A549 (cell line): ENCODE measurements around the gene RPTOR. TPM values are rescaled to one million over a fixed set of nuclear protein-coding genes. Genes with fewer than 3 reads are reported as not detected.

ENCODE experiments used
- ATAC-seq, 2 experiments: fragments of 200-7000 bp in 1 of 2; fragments of >200 bp in 1 of 2; cut with Nextera tagmentation in 1 of 2; cut with Tn5 transposase in 1 of 2; 3 replicates each; pipeline versions ENCODE4 v1.8.0 to v1.9.1; 2018 to 2020; ENCODE audit warnings: mild to moderate bottlenecking in 1 of 2, moderate library complexity in 1 of 2
- CTCF ChIA-PET: fragments of 300-600 bp; sonication (Branson Sonifier 250); formaldehyde crosslinking; extraction: SDS; loops from one replicate; lab custom pipeline; 2021; ENCODE audit warnings: antibody characterized with exemption, inconsistent platforms; lab: Yijun Ruan, JAX
- POLR2A ChIA-PET: fragments of 350-600 bp; formaldehyde crosslinking; extraction: SDS; loops from one replicate; lab custom pipeline; 2021; ENCODE audit warnings: antibody characterized with exemption, inconsistent platforms; lab: Yijun Ruan, JAX
- DNase-seq, 2 experiments: peaks; one replicate each; pipeline versions ENCODE4 v3.0.0 to v3.0.0-alpha.2; 2011 to 2016; ENCODE audit warnings: low read depth in 1 of 2, low spot score in 1 of 2
- FAIRE-seq: peaks from 2 replicates; lab custom pipeline; 2011; peaks lifted over from hg19 to GRCh38; lab: Jason Lieb, UNC
- H3K27ac ChIP-seq, 2 experiments: fragments of >200 bp; sonication (Bioruptor Twin); formaldehyde crosslinking; 3 replicates each; pipeline ENCODE4 v1.5.1; 2016 to 2017
- H3K4me1 ChIP-seq: fragments of >200 bp; sonication (Bioruptor Twin); formaldehyde crosslinking; 3 replicates; pipeline ENCODE4 v1.6.1; 2016
- H3K4me2 ChIP-seq: fragments of >200 bp; sonication (Bioruptor Twin); formaldehyde crosslinking; 3 replicates; pipeline ENCODE4 v1.6.1; 2016
- H3K4me3 ChIP-seq: fragments of >200 bp; sonication (Bioruptor Twin); formaldehyde crosslinking; 3 replicates; pipeline ENCODE4 v1.5.1; 2016
- H3K9me3 ChIP-seq: fragments of >200 bp; sonication (Bioruptor Twin); formaldehyde crosslinking; 3 replicates; pipeline ENCODE4 v1.6.1; 2016
- BHLHE40 ChIP-seq: IDR thresholded peaks from 2 replicates; pipeline ENCODE4 v1.6.1; 2012; ENCODE audit warnings: low read depth, low read length, inconsistent platforms
- CEBPB ChIP-seq, 2 experiments: fragments of >200 bp in 1 of 2; sonication (Bioruptor Twin) in 1 of 2; formaldehyde crosslinking in 1 of 2; IDR thresholded peaks; 2 replicates each; pipeline ENCODE4 v1.6.1; 2012 to 2016
- CHD4 ChIP-seq: fragments of 200-600 bp; sonication (generic); IDR thresholded peaks from 2 replicates; pipeline ENCODE4 v1.6.1; 2016; ENCODE audit warnings: antibody characterized with exemption, mild to moderate bottlenecking, borderline replicate concordance
- EHF ChIP-seq: fragments of 250-450 bp; sonication (Bioruptor Pico); IDR thresholded peaks from 2 replicates; pipeline ENCODE4 v1.5.0; 2020; ENCODE audit warnings: mild to moderate bottlenecking
- ELK1 ChIP-seq: fragments of 150-350 bp; IDR thresholded peaks from 2 replicates; pipeline ENCODE4 v1.6.1; 2014; ENCODE audit warnings: low read depth, mild to moderate bottlenecking, low read length
- ESRRA ChIP-seq: fragments of 150-350 bp; IDR thresholded peaks from 2 replicates; pipeline ENCODE4 v1.6.1; 2014; ENCODE audit warnings: mild to moderate bottlenecking, low read length, borderline replicate concordance
- FOSB ChIP-seq: fragments of 250-450 bp; sonication (Bioruptor Pico); IDR thresholded peaks from 2 replicates; pipeline ENCODE4 v1.5.0; 2020; ENCODE audit warnings: mild to moderate bottlenecking, moderate library complexity
- FOXS1 ChIP-seq: fragments of 250-450 bp; sonication (Bioruptor Pico); IDR thresholded peaks from 2 replicates; pipeline ENCODE4 v1.5.0; 2020; ENCODE audit warnings: mild to moderate bottlenecking, moderate library complexity
- GATA3 ChIP-seq: IDR thresholded peaks from 2 replicates; pipeline ENCODE4 v1.6.1; 2012; ENCODE audit warnings: borderline replicate concordance
- HOXA7 ChIP-seq: fragments of 250-450 bp; sonication (Bioruptor Pico); IDR thresholded peaks from 2 replicates; pipeline ENCODE4 v1.5.0; 2020; ENCODE audit warnings: mild to moderate bottlenecking, moderate library complexity
- JUN ChIP-seq, 2 experiments: fragments of >200 bp; sonication (Bioruptor Twin); formaldehyde crosslinking; IDR thresholded peaks; 2 replicates in 1 of 2; 3 replicates in 1 of 2; pipeline ENCODE4 v1.6.1; 2016 to 2017
- JUNB ChIP-seq: fragments of >200 bp; sonication (Bioruptor Twin); formaldehyde crosslinking; IDR thresholded peaks from 2 replicates; pipeline ENCODE4 v1.6.1; 2016
- KDM5A ChIP-seq: fragments of 200-600 bp; sonication (generic); IDR thresholded peaks from 2 replicates; pipeline ENCODE4 v1.6.1; 2016; ENCODE audit warnings: antibody characterized with exemption, mild to moderate bottlenecking
- MAZ ChIP-seq: fragments of 150-350 bp; IDR thresholded peaks from 2 replicates; pipeline ENCODE4 v1.6.1; 2014; ENCODE audit warnings: antibody characterized with exemption, low read depth, low read length, borderline replicate concordance
- MYC ChIP-seq: IDR thresholded peaks from 2 replicates; pipeline ENCODE4 v1.6.1; 2012; ENCODE audit warnings: mild to moderate bottlenecking, inconsistent platforms, low read length, improper control_type of control experiment, borderline replicate concordance
- NFE2L2 ChIP-seq: fragments of 150-350 bp; conservative IDR thresholded peaks from 2 replicates; pipeline ENCODE4 v1.6.1; 2014; ENCODE audit warnings: low read length
- POLR2A ChIP-seq: IDR thresholded peaks from 2 replicates; pipeline ENCODE4 v1.6.1; 2012; ENCODE audit warnings: mild to moderate bottlenecking, low read length
- RARB ChIP-seq: fragments of 250-450 bp; sonication (Bioruptor Pico); IDR thresholded peaks from 2 replicates; pipeline ENCODE4 v1.8.0; 2021; ENCODE audit warnings: mild to moderate bottlenecking, moderate library complexity
- RCOR1 ChIP-seq: fragments of 150-350 bp; IDR thresholded peaks from 2 replicates; pipeline ENCODE4 v1.6.1; 2014; ENCODE audit warnings: antibody characterized with exemption, low read length, low read depth
- RNF2 ChIP-seq: fragments of 200-600 bp; sonication (generic); IDR thresholded peaks from 2 replicates; pipeline ENCODE4 v1.6.1; 2016; ENCODE audit warnings: low read depth, mild to moderate bottlenecking, antibody characterized with exemption, moderate library complexity, borderline replicate concordance
- SREBF2 ChIP-seq: fragments of 450-650 bp; IDR thresholded peaks from 2 replicates; pipeline ENCODE4 v1.6.1; 2014; ENCODE audit warnings: mild to moderate bottlenecking, moderate library complexity
- TFCP2L1 ChIP-seq: fragments of 250-450 bp; sonication (Bioruptor Pico); IDR thresholded peaks from 2 replicates; pipeline ENCODE4 v1.5.0; 2021; ENCODE audit warnings: mild to moderate bottlenecking
- WGBS: methylation state at CpG from one replicate; pipeline ENCODE4 v1.1.6; 2017; ENCODE audit errors: missing lambda C conversion rate; 5-methylcytosine and 5-hydroxymethylcytosine counted together
- polyA plus RNA-seq, 4 experiments: library from polyadenylated mRNA; depleted of rRNA in 3 of 4; stranded (reverse); fragments of >200 nt; fragmentation: RNase III in 1 of 4; extraction: RNeasy Plus Mini Kit Qiagen cat#74134 plus additional on column Dnase treatment in 1 of 4; gene quantifications; 2 replicates in 3 of 4; 3 replicates in 1 of 4; pipeline ENCODE4 v1.2.3, GENCODE V29; 2011 to 2017
- TF ChIP-seq, protein P1 (sequence below): IDR thresholded peaks from 2 replicates; pipeline ENCODE4 v1.6.1; 2012

Gene RPTOR
- polyA plus RNA-seq, 2 of the 4 experiments (the other 2 are of a cell fraction), result 10.8 to 27.1 TPM

DNA sequence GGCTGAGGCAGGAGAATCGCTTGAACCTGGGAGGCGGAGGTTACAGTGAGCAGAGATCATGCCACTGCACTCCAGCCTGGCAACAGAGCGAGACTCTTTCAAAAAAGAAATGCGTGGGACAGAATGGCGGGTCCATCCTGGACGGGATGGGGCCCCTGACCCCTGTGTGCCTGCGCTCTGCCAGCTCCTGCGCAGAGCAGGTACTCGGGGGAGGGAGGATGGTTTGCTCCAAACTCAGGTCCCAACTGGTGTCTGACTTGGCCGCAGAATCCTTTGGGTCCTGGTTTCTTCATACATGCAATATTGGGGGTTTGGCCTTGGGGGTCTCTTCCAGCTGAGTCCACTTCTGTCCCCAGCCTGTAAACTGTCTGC, 457.4 kb downstream of the RPTOR start:
- TF ChIP-seq FOSB (CRISPR knock-in tag) (peak; percentile 34; the same call in 1 of the 2 replicates), HOXA7 (no peak)
- peaks cover 20% of the 10 kb centered on the region for H3K4me1 ChIP-seq
- FAIRE-seq (no peak), ATAC-seq (no peak), DNase-seq (no peak)
- CTCF ChIA-PET, result interaction anchor here (1.9 to 9.1 kb wide), 3 partner anchors 21 to 228 kb away, joined by 6 to 56 read pairs (median 7); no protein-coding TSS in a partner anchor
- H3K9me3 ChIP-seq, result no peaks in the 10 kb centered on the region
- 86% methylated on average over 10 of the region's 10 CpGs for WGBS
- no peak overlapping the region; the same call in 2 of the 3 replicates for H3K4me2 ChIP-seq
- no peak overlapping the region for H3K27ac ChIP-seq
- H3K4me3 ChIP-seq, result no peak overlapping the region
- POLR2A ChIA-PET, result interaction anchor here (1.1 kb wide), 1 partner anchor 11 kb away, joined by 3 read pairs; the partner anchor contains the start of gene CHMP6

GRCh38 chr17:81002409-81003361, 458.0 kb downstream of the RPTOR start:
- DNase-seq, result no peak
- peak overlapping the region in 1 of 2 experiments; percentile 18; a peak in 1 of 6 replicates for H3K27ac ChIP-seq
- peak overlapping the region; percentile 6; the same call in 1 of the 3 replicates for H3K4me2 ChIP-seq
- WGBS, result 42% methylated on average over 21 of the region's 21 CpGs
- ATAC-seq, result peak; percentile 15 to 26; a peak in 4 of 6 replicates
- TF ChIP-seq SREBF2 (no peak), CEBPB (IDR thresholded peaks at IDR 0.05) (no peak), TFCP2L1 (no peak)
- TF ChIP-seq, protein P1, sequence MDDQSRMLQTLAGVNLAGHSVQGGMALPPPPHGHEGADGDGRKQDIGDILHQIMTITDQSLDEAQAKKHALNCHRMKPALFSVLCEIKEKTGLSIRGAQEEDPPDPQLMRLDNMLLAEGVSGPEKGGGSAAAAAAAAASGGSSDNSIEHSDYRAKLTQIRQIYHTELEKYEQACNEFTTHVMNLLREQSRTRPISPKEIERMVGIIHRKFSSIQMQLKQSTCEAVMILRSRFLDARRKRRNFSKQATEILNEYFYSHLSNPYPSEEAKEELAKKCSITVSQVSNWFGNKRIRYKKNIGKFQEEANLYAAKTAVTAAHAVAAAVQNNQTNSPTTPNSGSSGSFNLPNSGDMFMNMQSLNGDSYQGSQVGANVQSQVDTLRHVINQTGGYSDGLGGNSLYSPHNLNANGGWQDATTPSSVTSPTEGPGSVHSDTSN, result 0 out of 2 replicates have a peak, but pooled peaks have one; percentile 68
- no peak overlapping the region for H3K4me3 ChIP-seq
- H3K9me3 ChIP-seq, result no peaks in the 10 kb centered on the region
- H3K4me1 ChIP-seq, result peaks cover 20% of the 10 kb centered on the region
- ChIA-PET CTCF (interaction anchor here (1.9 to 9.1 kb wide), 2 partner anchors 20 to 99 kb away, joined by 7 to 56 read pairs; no protein-coding TSS in a partner anchor), POLR2A (interaction anchor here (1.1 kb wide), 1 partner anchor 12 kb away, joined by 3 read pairs; the partner anchor contains the start of gene CHMP6)
- no peak for FAIRE-seq

DNA sequence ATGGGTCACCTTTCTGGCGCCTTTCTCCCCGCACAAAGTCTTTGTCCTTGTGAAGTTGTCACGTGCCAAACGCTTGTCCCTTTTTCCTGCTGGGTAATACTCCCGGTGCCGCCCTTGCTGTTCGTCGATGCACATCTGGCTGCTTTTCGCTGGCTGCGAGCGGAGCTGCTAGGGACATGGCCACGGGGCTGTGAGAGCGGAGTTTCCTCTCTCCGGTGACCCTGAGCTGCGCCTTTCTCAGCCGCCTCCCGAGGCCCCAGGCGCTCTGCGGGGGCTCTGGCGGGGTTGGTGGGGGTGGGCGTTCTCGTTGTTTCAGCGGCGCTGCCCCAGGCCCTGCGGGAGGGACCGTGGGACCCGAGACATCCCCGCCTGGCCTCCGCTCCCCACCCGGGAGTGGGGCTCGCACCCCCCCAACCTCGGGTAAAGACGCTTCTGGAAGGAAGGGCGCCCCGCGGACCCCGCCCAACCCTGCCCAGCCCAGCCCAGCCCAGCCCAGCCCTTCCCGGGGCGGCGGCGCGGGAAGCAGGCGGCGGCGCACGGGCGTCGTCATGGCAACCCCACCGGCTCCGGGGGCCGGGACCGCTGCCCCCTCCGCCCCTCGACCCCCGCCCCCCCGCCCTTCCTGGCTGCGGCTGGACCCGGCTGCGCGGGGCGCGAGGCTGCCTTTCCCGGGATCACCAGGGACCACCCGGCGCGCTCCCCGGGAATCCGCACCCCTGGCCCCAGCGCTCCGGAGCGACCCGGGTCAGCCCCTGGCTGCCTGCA, 459.3 kb downstream of the RPTOR start:
- ATAC-seq (peak; percentile 8 to 15; a peak in 3 of 6 replicates), FAIRE-seq (no peak)
- POLR2A ChIA-PET, result no interaction called here
- no peaks in the 10 kb centered on the region for H3K9me3 ChIP-seq
- H3K4me3 ChIP-seq, result peak overlapping the region; percentile 40
- H3K4me2 ChIP-seq, result peak overlapping the region; percentile 81
- TF ChIP-seq ELK1, result no peak
- TF ChIP-seq KDM5A, result no peak
- TF ChIP-seq RNF2, result peak; percentile 66; the same call in 1 of the 2 replicates
- TF ChIP-seq FOSB (CRISPR knock-in tag), result 0 out of 2 replicates have a peak, but pooled peaks have one; percentile 40
- 0 out of 2 replicates have a peak, but pooled peaks have one; percentile 31 for TF ChIP-seq BHLHE40
- TF ChIP-seq POLR2A, result peak; percentile 22; the same call in 1 of the 2 replicates
- TF ChIP-seq, all 56 proteins: peak for 4
- CTCF ChIA-PET, result interaction anchor here (0.6 to 9.1 kb wide), 5 partner anchors 10 to 772 kb away, joined by 3 to 56 read pairs (median 8); no protein-coding TSS in a partner anchor
- no peak for DNase-seq
- H3K4me1 ChIP-seq, result peaks cover 20% of the 10 kb centered on the region
- 16% methylated on average over 21 of the region's 72 CpGs for WGBS
- H3K27ac ChIP-seq, result peak overlapping the region in 1 of 2 experiments; percentile 61; a peak in 3 of 6 replicates

DNA sequence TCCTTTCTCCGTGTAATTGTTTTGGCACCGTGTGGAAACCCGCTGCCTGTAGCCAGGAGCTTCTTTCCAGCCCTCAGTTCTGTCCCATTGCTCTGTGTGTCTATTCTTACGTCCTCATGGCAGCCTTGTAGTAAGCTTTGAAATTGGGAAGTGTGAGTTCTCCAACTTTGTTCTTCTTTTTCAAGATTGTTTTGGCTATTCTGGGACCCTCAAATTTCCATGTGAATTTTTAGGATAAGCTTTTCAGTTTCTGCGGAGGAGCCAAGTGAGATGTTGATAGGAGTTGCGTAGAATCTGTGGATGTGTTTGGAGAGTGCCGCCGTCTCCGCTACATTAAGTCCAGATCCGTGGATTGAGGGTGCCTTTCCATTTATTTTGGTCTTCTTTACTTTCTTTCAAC, 462.3 kb downstream of the RPTOR start:
- FAIRE-seq, result no peak

More for the DNA sequence above, 462.3 kb downstream of the RPTOR start:
- ATAC-seq, result no peak
- CTCF ChIA-PET, result interaction anchor here (0.9 to 4.3 kb wide), 5 partner anchors 8 to 580 kb away, joined by 3 to 32 read pairs (median 4); no protein-coding TSS in a partner anchor
- Histone ChIP-seq H3K27ac (no peak overlapping the region), H3K4me1 (peaks cover 20% of the 10 kb centered on the region), H3K4me3 (no peak overlapping the region), H3K9me3 (no peaks in the 10 kb centered on the region), H3K4me2 (no peak overlapping the region)
- WGBS, result 58% methylated on average over 10 of the region's 10 CpGs
- DNase-seq, result no peak
- TF ChIP-seq ESRRA (no peak), BHLHE40 (no peak), KDM5A (no peak), MAZ (no peak), ELK1 (no peak), SREBF2 (no peak), NFE2L2 (no peak), JUN (IDR thresholded peaks at IDR 0.05) (no peak), MYC (no peak), RCOR1 (no peak), FOXS1 (CRISPR knock-in tag) (no peak), CHD4 (no peak), JUNB (no peak), CEBPB (IDR thresholded peaks at IDR 0.05) (no peak), RARB (CRISPR knock-in tag) (no peak), EHF (CRISPR knock-in tag) (no peak), GATA3 (no peak)
- TF ChIP-seq, all 56 proteins: peak for 0
- POLR2A ChIA-PET, result no interaction called here
